ENCODE data around the gene ATG3. TPM values are rescaled to one million over a fixed set of nuclear protein-coding genes. Genes with fewer than 3 reads are reported as not detected.
"Not testable (repeated sequence)": the region's sequence is repeated elsewhere in the genome, so short reads cannot be mapped to it uniquely, and the experiment has no call there.

Gene ATG3
- total RNA-seq, 2 experiments from 2014 or later = 74.6 to 76.2 TPM

- peak overlapping the region; percentile 97 for H3K4me3 Mint-ChIP-seq
- peaks cover 54% of the 10 kb centered on the region for H3K4me1 Mint-ChIP-seq (ENCODE audit: low read depth)
- peak; percentile 30 for DNase-seq
Observed at GRCh38 chr3:112497897-112498548, 63.7 kb downstream of the ATG3 start.

GRCh38 chr3:112496366-112497067 is 65.2 kb downstream of the ATG3 start:
- DNase-seq (no peak), ATAC-seq (peak; percentile 16)
- Mint-ChIP-seq H3K4me3 (peak overlapping the region; percentile 73), H3K27me3 (ENCODE audit: low read depth) (no peaks in the 10 kb centered on the region), H3K36me3 (ENCODE audit: low read depth) (peaks cover 44% of the 10 kb centered on the region), H3K27ac (peak overlapping the region; percentile 60), H3K4me1 (ENCODE audit: low read depth) (peaks cover 70% of the 10 kb centered on the region), H3K9me3 (ENCODE audit: insufficient read depth) (no peaks in the 10 kb centered on the region)
- ChIA-PET CTCF (interaction anchor here (1.2 to 1.6 kb wide), 4 partner anchors 11 to 385 kb away, joined by 3 to 4 read pairs (median 4); partner anchors contain the start of gene CD200), POLR2A (interaction anchor here (1.1 kb wide), 1 partner anchor 20 kb away, joined by 3 read pairs; no protein-coding TSS in a partner anchor)

More at GRCh38 chr3:112497897-112498548, 63.7 kb downstream of the ATG3 start:
- CTCF ChIA-PET = interaction anchor here (0.6 to 3.5 kb wide), 11 partner anchors 8 to 362 kb away, joined by 3 to 15 read pairs (median 4); partner anchors contain the start of genes CD200 and SLC9C1
- no peaks in the 10 kb centered on the region for H3K27me3 Mint-ChIP-seq (ENCODE audit: low read depth)
- H3K36me3 Mint-ChIP-seq (ENCODE audit: low read depth) = peaks cover 37% of the 10 kb centered on the region
- peaks cover 2% of the 10 kb centered on the region for H3K9me3 Mint-ChIP-seq (ENCODE audit: insufficient read depth)
- peak overlapping the region; percentile 90 for H3K27ac Mint-ChIP-seq
- ATAC-seq = no peak
- POLR2A ChIA-PET = interaction anchor here (0.7 to 2.0 kb wide), 4 partner anchors 9 to 165 kb away, joined by 3 to 7 read pairs (median 4); partner anchors contain the start of gene CD200

GRCh38 chr3:112494448-112494767 is 67.4 kb downstream of the ATG3 start:
- H3K4me3 Mint-ChIP-seq; CTCF ChIA-PET; H3K9me3 Mint-ChIP-seq (ENCODE audit: insufficient read depth); ATAC-seq; DNase-seq; H3K27ac Mint-ChIP-seq; H3K27me3 Mint-ChIP-seq (ENCODE audit: low read depth): not testable (repeated sequence)
- POLR2A ChIA-PET = interaction anchor here (1.3 kb wide), 1 partner anchor 67 kb away, joined by 3 read pairs; the partner anchor contains the start of genes ATG3 and SLC35A5
- Mint-ChIP-seq H3K36me3 (ENCODE audit: low read depth) (peaks cover 56% of the 10 kb centered on the region), H3K4me1 (ENCODE audit: low read depth) (peaks cover 74% of the 10 kb centered on the region)

GRCh38 chr3:112492124-112492523 is 69.6 kb downstream of the ATG3 start:
- H3K9me3 Mint-ChIP-seq (ENCODE audit: insufficient read depth) = no peaks in the 10 kb centered on the region
- DNase-seq = no peak

GRCh38 chr3:112491373-112491772 is 70.4 kb downstream of the ATG3 start:
- Mint-ChIP-seq H3K9me3 (ENCODE audit: insufficient read depth) (no peaks in the 10 kb centered on the region), H3K4me3 (no peak overlapping the region), H3K27me3 (ENCODE audit: low read depth) (no peaks in the 10 kb centered on the region), H3K4me1 (ENCODE audit: low read depth) (peaks cover 70% of the 10 kb centered on the region), H3K27ac (peak overlapping the region; percentile 41), H3K36me3 (ENCODE audit: low read depth) (peaks cover 64% of the 10 kb centered on the region)
- CTCF ChIA-PET = interaction anchor here (0.8 to 1.9 kb wide), 6 partner anchors 12 to 380 kb away, joined by 3 to 4 read pairs (median 4); no protein-coding TSS in a partner anchor
- DNase-seq = no peak
- POLR2A ChIA-PET = no interaction called here
- ATAC-seq = no peak

More at GRCh38 chr3:112492124-112492523, 69.6 kb downstream of the ATG3 start:
- Mint-ChIP-seq H3K4me3 (no peak overlapping the region), H3K4me1 (ENCODE audit: low read depth) (peaks cover 75% of the 10 kb centered on the region), H3K27ac (no peak overlapping the region), H3K36me3 (ENCODE audit: low read depth) (peaks cover 64% of the 10 kb centered on the region), H3K27me3 (ENCODE audit: low read depth) (no peaks in the 10 kb centered on the region)
- ATAC-seq = no peak
- ChIA-PET POLR2A (no interaction called here), CTCF (interaction anchor here (1.0 to 1.9 kb wide), 3 partner anchors 26 to 187 kb away, joined by 3 to 4 read pairs (median 3); no protein-coding TSS in a partner anchor)

GRCh38 chr3:112489674-112490479 is 71.9 kb downstream of the ATG3 start:
- Mint-ChIP-seq H3K36me3 (ENCODE audit: low read depth) (peaks cover 59% of the 10 kb centered on the region), H3K9me3 (ENCODE audit: insufficient read depth) (no peaks in the 10 kb centered on the region), H3K27me3 (ENCODE audit: low read depth) (no peaks in the 10 kb centered on the region), H3K27ac (no peak overlapping the region), H3K4me1 (ENCODE audit: low read depth) (peaks cover 57% of the 10 kb centered on the region), H3K4me3 (no peak overlapping the region)
- ATAC-seq (no peak), DNase-seq (no peak)
- CTCF ChIA-PET = interaction anchor here (0.8 to 1.7 kb wide), 3 partner anchors 9 to 378 kb away, joined by 3 to 6 read pairs (median 4); partner anchors contain the start of gene BTLA
- POLR2A ChIA-PET = interaction anchor here (1.0 kb wide), 1 partner anchor 9 kb away, joined by 3 read pairs; the partner anchor contains the start of gene BTLA

GRCh38 chr3:112486811-112487505 is 74.8 kb downstream of the ATG3 start:
- Mint-ChIP-seq H3K4me1 (ENCODE audit: low read depth) (peaks cover 55% of the 10 kb centered on the region), H3K9me3 (ENCODE audit: insufficient read depth) (no peaks in the 10 kb centered on the region), H3K27ac (no peak overlapping the region), H3K4me3 (no peak overlapping the region), H3K27me3 (ENCODE audit: low read depth) (no peaks in the 10 kb centered on the region), H3K36me3 (ENCODE audit: low read depth) (peaks cover 57% of the 10 kb centered on the region)
- CTCF ChIA-PET = interaction anchor here (1.3 kb wide), 1 partner anchor 8 kb away, joined by 4 read pairs; no protein-coding TSS in a partner anchor
- no peak for ATAC-seq
- DNase-seq = no peak
- POLR2A ChIA-PET = no interaction called here

- no peak for DNase-seq
- H3K36me3 Mint-ChIP-seq (ENCODE audit: low read depth) = peaks cover 56% of the 10 kb centered on the region
- peak overlapping the region; percentile 4 for H3K27ac Mint-ChIP-seq
- H3K9me3 Mint-ChIP-seq (ENCODE audit: insufficient read depth) = peaks cover 4% of the 10 kb centered on the region
- H3K27me3 Mint-ChIP-seq (ENCODE audit: low read depth) = no peaks in the 10 kb centered on the region
- POLR2A ChIA-PET = no interaction called here
- no peak for ATAC-seq
- peaks cover 50% of the 10 kb centered on the region for H3K4me1 Mint-ChIP-seq (ENCODE audit: low read depth)
- CTCF ChIA-PET = interaction anchor here (1.2 to 3.2 kb wide), 3 partner anchors 12 to 36 kb away, joined by 3 to 10 read pairs (median 4); partner anchors contain the start of gene BTLA
- no peak overlapping the region for H3K4me3 Mint-ChIP-seq
Observed at GRCh38 chr3:112484352-112484751, 77.4 kb downstream of the ATG3 start.

- H3K4me3 Mint-ChIP-seq = peak overlapping the region; percentile 53
Observed at GRCh38 chr3:112482675-112483074, 79.1 kb downstream of the ATG3 start.

More at GRCh38 chr3:112482675-112483074, 79.1 kb downstream of the ATG3 start:
- H3K27ac Mint-ChIP-seq = peak overlapping the region; percentile 80
- peaks cover 49% of the 10 kb centered on the region for H3K4me1 Mint-ChIP-seq (ENCODE audit: low read depth)
- ChIA-PET POLR2A (interaction anchor here (1.1 kb wide), 1 partner anchor 16 kb away, joined by 7 read pairs; no protein-coding TSS in a partner anchor), CTCF (interaction anchor here (3.2 kb wide), 1 partner anchor 16 kb away, joined by 10 read pairs; the partner anchor contains the start of gene BTLA)
- DNase-seq = no peak
- no peak for ATAC-seq
- H3K36me3 Mint-ChIP-seq (ENCODE audit: low read depth) = peaks cover 58% of the 10 kb centered on the region
- peaks cover 4% of the 10 kb centered on the region for H3K9me3 Mint-ChIP-seq (ENCODE audit: insufficient read depth)
- H3K27me3 Mint-ChIP-seq (ENCODE audit: low read depth) = no peaks in the 10 kb centered on the region

Data from activated CD8-positive, alpha-beta T cell treated with anti-CD3 and anti-CD28 coated beads, Interleukin-2, amount 10 ng/mL, durations not matched to agents 7 days and 5 days (primary cell).